ENCODE data around the gene ARHGEF4. TPM values are rescaled to one million over a fixed set of nuclear protein-coding genes. Genes with fewer than 3 reads are reported as not detected.
A peak's percentile ranks its signal among the peaks of the same experiment; 100 is the strongest.

ARHGEF4 gene
- total and polyA plus RNA-seq, 7 donors, result 1.7 to 32.4 (median 17.2) TPM; not detected in 1

- intact Hi-C loops (cut with DNase I), result loop anchor here (1.0 kb wide), 1 partner anchor 77 kb away; no protein-coding TSS in a partner anchor
Observed at GRCh38 chr2:130873700-130874346, 37.1 kb downstream of the ARHGEF4 start.

GRCh38 chr2:130874512-130874911 lies 37.8 kb downstream of the ARHGEF4 start:
- WGBS, 2 donors, result 80 to 86% methylated on average over 3 of the region's 3 CpGs
- H3K36me3 ChIP-seq, result no peaks in the 10 kb centered on the region
- no peaks in the 10 kb centered on the region for H3K4me1 ChIP-seq
- H3K9me3 ChIP-seq, result no peaks in the 10 kb centered on the region
- intact Hi-C loops (cut with DNase I), result no loop called here
- H3K27me3 ChIP-seq, result no peaks in the 10 kb centered on the region
- no peak overlapping the region for H3K27ac ChIP-seq
- DNase-seq, result no peak
- TF ChIP-seq CTCF (IDR thresholded peaks at IDR 0.05) (no peak), POLR2AphosphoS5 (IDR thresholded peaks at IDR 0.05) (no peak), POLR2A (IDR thresholded peaks at IDR 0.05) (no peak), EP300 (IDR thresholded peaks at IDR 0.05) (no peak)
- no peak overlapping the region for H3K4me3 ChIP-seq

More at GRCh38 chr2:130873700-130874346, 37.1 kb downstream of the ARHGEF4 start:
- TF ChIP-seq CTCF (IDR thresholded peaks at IDR 0.05) (peak; percentile 26 to 64 (median 52)), POLR2A (IDR thresholded peaks at IDR 0.05) (no peak), POLR2AphosphoS5 (IDR thresholded peaks at IDR 0.05) (no peak)
- 32 to 39% methylated on average over 9 of the region's 9 CpGs for WGBS, 2 donors
- DNase-seq, result peak; percentile 83
- Histone ChIP-seq H3K4me3 (no peak overlapping the region), H3K4me1 (no peaks in the 10 kb centered on the region), H3K27me3 (no peaks in the 10 kb centered on the region), H3K9me3 (no peaks in the 10 kb centered on the region), H3K36me3 (no peaks in the 10 kb centered on the region), H3K27ac (no peak overlapping the region)

- intact Hi-C loops (cut with DNase I), result no loop called here
Observed at GRCh38 chr2:130875935-130876334, 39.2 kb downstream of the ARHGEF4 start.

GRCh38 chr2:130877258-130877657 lies 40.5 kb downstream of the ARHGEF4 start:
- no peak for DNase-seq
- TF ChIP-seq CTCF (IDR thresholded peaks at IDR 0.05) (no peak), POLR2A (IDR thresholded peaks at IDR 0.05) (no peak)
- H3K4me3 ChIP-seq, result no peak overlapping the region
- no peaks in the 10 kb centered on the region for H3K27me3 ChIP-seq
- no peak overlapping the region for H3K27ac ChIP-seq
- no peaks in the 10 kb centered on the region for H3K36me3 ChIP-seq
- no peaks in the 10 kb centered on the region for H3K4me1 ChIP-seq
- 84 to 87% methylated on average over 5 of the region's 5 CpGs for WGBS, 2 donors
- intact Hi-C loops (cut with DNase I), result no loop called here
- no peaks in the 10 kb centered on the region for H3K9me3 ChIP-seq

More at GRCh38 chr2:130875935-130876334, 39.2 kb downstream of the ARHGEF4 start:
- H3K9me3 ChIP-seq, result no peaks in the 10 kb centered on the region
- TF ChIP-seq POLR2A (IDR thresholded peaks at IDR 0.05), result no peak
- no peak for TF ChIP-seq CTCF (IDR thresholded peaks at IDR 0.05)
- no peak for TF ChIP-seq POLR2AphosphoS5 (IDR thresholded peaks at IDR 0.05)
- TF ChIP-seq EP300 (IDR thresholded peaks at IDR 0.05), result no peak
- no peak overlapping the region for H3K27ac ChIP-seq
- no peak for DNase-seq
- H3K27me3 ChIP-seq, result no peaks in the 10 kb centered on the region
- 88 to 91% methylated on average over 9 of the region's 9 CpGs for WGBS, 2 donors
- no peaks in the 10 kb centered on the region for H3K4me1 ChIP-seq
- no peaks in the 10 kb centered on the region for H3K36me3 ChIP-seq
- H3K4me3 ChIP-seq, result no peak overlapping the region

GRCh38 chr2:130878316-130878715 lies 41.6 kb downstream of the ARHGEF4 start:
- WGBS, 2 donors, result 64 to 66% methylated on average over 3 of the region's 3 CpGs
- TF ChIP-seq POLR2A (IDR thresholded peaks at IDR 0.05), result no peak
- no peak for TF ChIP-seq CTCF (IDR thresholded peaks at IDR 0.05)
- TF ChIP-seq EP300 (IDR thresholded peaks at IDR 0.05), result no peak
- TF ChIP-seq POLR2AphosphoS5 (IDR thresholded peaks at IDR 0.05), result no peak
- DNase-seq, result no peak
- Histone ChIP-seq H3K27ac (no peak overlapping the region), H3K9me3 (no peaks in the 10 kb centered on the region), H3K4me1 (no peaks in the 10 kb centered on the region), H3K27me3 (no peaks in the 10 kb centered on the region), H3K36me3 (no peaks in the 10 kb centered on the region), H3K4me3 (no peak overlapping the region)
- intact Hi-C loops (cut with DNase I), result no loop called here

Measured in sigmoid colon (tissue), 7 donors.